GM19468 (cell line): ENCODE data around the gene PFKL.
"Not testable (repeated sequence)": the region's sequence is repeated elsewhere in the genome, so short reads cannot be mapped to it uniquely, and the experiment has no call there.

Experiments used
- ATAC-seq: cut with Tn5 transposase; IDR thresholded peaks from one replicate; pipeline ENCODE4 v1.9.1; 2021; ENCODE audit warnings: mild to moderate bottlenecking, moderate library complexity, moderate number of reproducible peaks; ENCODE audit not compliant: unreplicated experiment; ENCODE audit errors: extremely low read depth

Gene PFKL

GRCh38 chr21:44293551-44294231 lies 6.2 kb upstream of the PFKL start:
- ATAC-seq = no peak

GRCh38 chr21:44294391-44295162 lies 5.3 kb upstream of the PFKL start:
- ATAC-seq = no peak

GRCh38 chr21:44295163-44295573 lies 4.7 kb upstream of the PFKL start:
- no peak for ATAC-seq

GRCh38 chr21:44295646-44296045 lies 4.2 kb upstream of the PFKL start:
- no peak for ATAC-seq

GRCh38 chr21:44296103-44296519 lies 3.7 kb upstream of the PFKL start:
- ATAC-seq = no peak

GRCh38 chr21:44296916-44297315 lies 2.9 kb upstream of the PFKL start:
- no peak for ATAC-seq

- no peak for ATAC-seq
Observed at GRCh38 chr21:44297525-44298290, 2.1 kb upstream of the PFKL start.

GRCh38 chr21:44298301-44298700 lies 1.6 kb upstream of the PFKL start:
- no peak for ATAC-seq

GRCh38 chr21:44299085-44299457 lies 782 bp upstream of the PFKL start:
- ATAC-seq = no peak

- peak; percentile 17 for ATAC-seq
Observed at GRCh38 chr21:44300262-44300959, 558 bp downstream of the PFKL start.

GRCh38 chr21:44301141-44301540 lies 1.3 kb downstream of the PFKL start:
- no peak for ATAC-seq

GRCh38 chr21:44301961-44302406 lies 2.1 kb downstream of the PFKL start:
- ATAC-seq = no peak

- not testable (repeated sequence) for ATAC-seq
Observed at GRCh38 chr21:44302573-44303401, 2.9 kb downstream of the PFKL start.

- ATAC-seq = no peak
Observed at GRCh38 chr21:44303490-44303981, 3.7 kb downstream of the PFKL start.

GRCh38 chr21:44304011-44304616 lies 4.3 kb downstream of the PFKL start:
- no peak for ATAC-seq

- ATAC-seq = no peak
Observed at GRCh38 chr21:44304877-44305293, 5.0 kb downstream of the PFKL start.

GRCh38 chr21:44305691-44306090 lies 5.8 kb downstream of the PFKL start:
- no peak for ATAC-seq

GRCh38 chr21:44306936-44307704 lies 7.3 kb downstream of the PFKL start:
- no peak for ATAC-seq
